ENCODE data around the gene SIPA1.

SIPA1 gene

GRCh38 chr11:65630215-65630614 lies 7.7 kb upstream of the SIPA1 start:
- no peak for DNase-seq (ENCODE audit: low spot score)
- TF ChIP-seq, protein P1, sequence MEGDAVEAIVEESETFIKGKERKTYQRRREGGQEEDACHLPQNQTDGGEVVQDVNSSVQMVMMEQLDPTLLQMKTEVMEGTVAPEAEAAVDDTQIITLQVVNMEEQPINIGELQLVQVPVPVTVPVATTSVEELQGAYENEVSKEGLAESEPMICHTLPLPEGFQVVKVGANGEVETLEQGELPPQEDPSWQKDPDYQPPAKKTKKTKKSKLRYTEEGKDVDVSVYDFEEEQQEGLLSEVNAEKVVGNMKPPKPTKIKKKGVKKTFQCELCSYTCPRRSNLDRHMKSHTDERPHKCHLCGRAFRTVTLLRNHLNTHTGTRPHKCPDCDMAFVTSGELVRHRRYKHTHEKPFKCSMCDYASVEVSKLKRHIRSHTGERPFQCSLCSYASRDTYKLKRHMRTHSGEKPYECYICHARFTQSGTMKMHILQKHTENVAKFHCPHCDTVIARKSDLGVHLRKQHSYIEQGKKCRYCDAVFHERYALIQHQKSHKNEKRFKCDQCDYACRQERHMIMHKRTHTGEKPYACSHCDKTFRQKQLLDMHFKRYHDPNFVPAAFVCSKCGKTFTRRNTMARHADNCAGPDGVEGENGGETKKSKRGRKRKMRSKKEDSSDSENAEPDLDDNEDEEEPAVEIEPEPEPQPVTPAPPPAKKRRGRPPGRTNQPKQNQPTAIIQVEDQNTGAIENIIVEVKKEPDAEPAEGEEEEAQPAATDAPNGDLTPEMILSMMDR (IDR thresholded peaks at IDR 0.05; ENCODE audit: extremely low read depth, missing control alignments) = no peak

- no peak for DNase-seq (ENCODE audit: low spot score)
- TF ChIP-seq, protein P1 (IDR thresholded peaks at IDR 0.05; ENCODE audit: extremely low read depth, missing control alignments) = no peak
Observed at GRCh38 chr11:65633390-65634108, 4.4 kb upstream of the SIPA1 start.

GRCh38 chr11:65634109-65634436 lies 3.8 kb upstream of the SIPA1 start:
- TF ChIP-seq, protein P1 (IDR thresholded peaks at IDR 0.05; ENCODE audit: extremely low read depth, missing control alignments) = no peak
- no peak for DNase-seq (ENCODE audit: low spot score)

GRCh38 chr11:65634440-65634839 lies 3.5 kb upstream of the SIPA1 start:
- DNase-seq (ENCODE audit: low spot score) = no peak
- TF ChIP-seq, protein P1 (IDR thresholded peaks at IDR 0.05; ENCODE audit: extremely low read depth, missing control alignments) = no peak

DNA sequence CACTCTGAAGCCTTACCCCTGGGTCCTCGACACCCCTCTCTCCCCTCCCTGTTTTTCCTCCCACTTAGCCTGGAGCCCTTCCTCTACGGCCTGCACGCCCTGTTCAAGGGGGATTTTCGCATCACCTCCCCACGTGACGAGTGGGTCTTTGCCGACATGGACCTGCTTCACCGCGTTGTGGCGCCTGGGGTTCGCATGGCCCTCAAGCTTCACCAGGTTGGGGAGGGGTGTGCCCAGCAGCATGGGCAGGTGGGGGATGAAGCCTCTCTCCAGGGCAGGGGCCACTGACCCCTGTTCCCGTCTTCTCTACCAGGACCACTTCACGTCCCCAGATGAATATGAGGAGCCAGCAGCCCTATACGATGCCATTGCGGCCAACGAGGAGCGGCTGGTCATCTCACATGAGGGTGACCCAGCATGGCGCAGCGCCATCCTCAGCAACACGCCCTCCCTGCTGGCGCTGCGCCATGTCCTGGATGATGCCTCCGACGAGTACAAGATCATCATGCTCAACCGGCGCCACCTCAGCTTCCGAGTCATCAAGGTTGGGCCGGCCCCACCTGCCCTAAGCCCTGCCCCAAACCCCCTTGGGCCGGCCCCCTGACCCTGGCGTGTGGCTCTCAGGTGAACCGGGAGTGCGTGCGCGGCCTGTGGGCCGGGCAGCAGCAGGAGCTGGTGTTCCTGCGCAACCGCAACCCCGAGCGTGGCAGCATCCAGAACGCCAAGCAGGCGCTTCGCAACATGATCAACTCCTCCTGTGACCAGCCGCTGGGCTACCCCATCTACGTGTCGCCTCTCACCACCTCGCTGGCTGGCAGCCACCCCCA lies 2.8 kb upstream of the SIPA1 start:
- no peak for DNase-seq (ENCODE audit: low spot score)
- TF ChIP-seq, protein P1 (IDR thresholded peaks at IDR 0.05; ENCODE audit: extremely low read depth, missing control alignments) = no peak

DNA sequence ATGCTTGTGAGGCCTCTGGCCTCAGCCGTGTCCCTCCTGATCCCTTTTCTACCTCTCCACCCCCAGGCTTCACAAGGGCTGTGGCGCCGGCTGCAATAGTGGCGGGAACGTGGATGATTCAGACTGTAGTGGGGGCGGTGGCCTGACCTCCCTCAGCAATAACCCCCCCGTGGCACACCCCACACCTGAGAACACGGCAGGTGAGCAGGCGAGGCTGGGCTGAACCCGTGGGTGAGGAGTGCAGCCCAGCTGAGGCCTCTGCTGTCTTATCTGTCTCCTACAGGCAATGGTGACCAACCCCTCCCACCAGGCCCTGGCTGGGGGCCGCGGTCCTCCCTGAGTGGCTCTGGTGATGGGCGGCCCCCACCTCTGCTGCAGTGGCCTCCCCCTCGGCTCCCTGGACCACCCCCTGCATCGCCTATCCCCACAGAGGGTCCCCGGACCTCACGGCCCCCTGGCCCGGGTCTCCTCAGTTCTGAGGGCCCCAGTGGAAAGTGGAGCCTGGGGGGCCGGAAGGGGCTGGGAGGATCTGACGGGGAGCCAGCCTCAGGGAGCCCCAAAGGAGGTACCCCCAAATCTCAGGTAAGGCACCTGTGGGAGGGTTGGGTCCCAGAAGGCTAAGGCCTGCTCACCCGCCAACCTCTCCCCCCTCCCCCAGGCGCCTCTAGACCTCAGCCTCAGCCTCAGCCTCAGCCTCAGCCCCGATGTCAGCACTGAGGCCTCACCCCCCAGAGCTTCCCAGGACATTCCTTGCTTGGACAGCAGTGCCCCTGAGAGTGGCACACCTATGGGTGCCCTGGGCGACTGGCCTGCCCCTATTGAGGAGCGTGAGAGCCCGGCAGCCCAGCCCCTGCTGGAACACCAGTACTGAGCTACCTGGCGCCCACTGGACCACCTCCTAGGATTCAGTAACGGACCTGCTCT lies 1.5 kb upstream of the SIPA1 start:
- TF ChIP-seq, protein P1 (IDR thresholded peaks at IDR 0.05; ENCODE audit: extremely low read depth, missing control alignments) = no peak
- no peak for DNase-seq (ENCODE audit: low spot score)
